ENCODE measurements around the gene SYPL1.

- no peak for TF ChIP-seq POLR2AphosphoS5 (IDR thresholded peaks at IDR 0.05; ENCODE audit: borderline replicate concordance, low read depth, low read length)
- TF ChIP-seq EZH2 (IDR thresholded peaks at IDR 0.05): no peak
These were observed 7.3 kb downstream of the SYPL1 start for GRCh38 chr7:106104721-106105260.
